BJ (cell line): ENCODE measurements around the gene SMYD1. TPM values are rescaled to one million over a fixed set of nuclear protein-coding genes. Genes with fewer than 3 reads are reported as not detected.

Source experiments
- CTCF ChIA-PET: fragments of 350-600 bp; formaldehyde crosslinking; extraction: SDS; loops from one replicate; lab custom pipeline; 2021; ENCODE audit warnings: antibody characterized with exemption, inconsistent platforms; lab: Yijun Ruan, JAX
- POLR2A ChIA-PET: fragments of 300-600 bp; sonication (Branson Sonifier 250); formaldehyde crosslinking; extraction: SDS; loops from one replicate; lab custom pipeline; 2021; ENCODE audit warnings: antibody characterized with exemption; lab: Charles Lee
- DNase-seq: peaks from one replicate; pipeline ENCODE4 v3.0.0-alpha.2; 2011; ENCODE audit warnings: low read depth
- H3K27me3 ChIP-seq: 2 replicates; pipeline ENCODE4 v1.6.0; 2011; ENCODE audit warnings: low read length; ENCODE audit not compliant: control insufficient read depth, insufficient read depth
- H3K36me3 ChIP-seq: 2 replicates; pipeline ENCODE4 v1.5.1; 2011; ENCODE audit warnings: low read length; ENCODE audit not compliant: control insufficient read depth, insufficient read depth
- H3K4me3 ChIP-seq: 2 replicates; pipeline ENCODE4 v1.5.1; 2011; ENCODE audit warnings: low read depth, mild to moderate bottlenecking, control low read depth, low read length
- CTCF ChIP-seq: IDR thresholded peaks from 2 replicates; pipeline ENCODE4 v1.5.1; 2011; ENCODE audit warnings: low read depth, mild to moderate bottlenecking, control low read depth, inconsistent platforms, low read length, moderate library complexity; ENCODE audit not compliant: insufficient read depth
- polyA plus RNA-seq: library from polyadenylated mRNA; depleted of rRNA; stranded (reverse); fragments of >200 nt; gene quantifications from 2 replicates; pipeline ENCODE4 v1.2.3, GENCODE V29; 2011

The SMYD1 gene
- polyA plus RNA-seq, 1 experiment = not detected

DNA sequence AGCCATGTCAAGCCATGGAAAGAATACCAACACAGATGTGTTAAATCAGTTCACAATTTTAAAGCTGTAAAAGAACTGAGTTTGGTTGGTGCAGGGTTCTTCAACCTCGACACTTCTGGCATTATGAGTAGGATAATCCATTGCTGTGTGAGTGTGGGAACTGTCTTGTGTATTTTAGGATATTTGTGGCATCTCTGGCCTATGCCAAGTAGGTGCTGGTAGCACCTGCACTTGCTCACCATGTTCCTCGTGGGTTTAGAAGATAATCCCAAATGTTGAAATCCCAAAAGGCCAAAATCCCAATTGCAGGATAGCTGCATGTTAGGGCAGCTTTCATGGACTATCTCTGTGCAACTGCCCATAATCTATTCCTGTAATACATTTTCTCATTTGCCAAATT lies 15.8 kb upstream of the SMYD1 start:
- Histone ChIP-seq H3K4me3 (no peak overlapping the region), H3K27me3 (no peaks in the 10 kb centered on the region), H3K36me3 (no peaks in the 10 kb centered on the region)
- no peak for DNase-seq
- ChIA-PET CTCF (no interaction called here), POLR2A (no interaction called here)
- no peak for TF ChIP-seq CTCF

- ChIA-PET POLR2A (no interaction called here), CTCF (interaction anchor here (2.7 kb wide), 1 partner anchor 107 kb away, joined by 16 read pairs; no protein-coding TSS in a partner anchor)
- no peaks in the 10 kb centered on the region for H3K27me3 ChIP-seq
- no peak overlapping the region for H3K4me3 ChIP-seq
- DNase-seq = peak; percentile 89
- TF ChIP-seq CTCF = no peak
- H3K36me3 ChIP-seq = no peaks in the 10 kb centered on the region
Measured at GRCh38 chr2:88053296-88053695, 14.3 kb upstream of the SMYD1 start.

DNA sequence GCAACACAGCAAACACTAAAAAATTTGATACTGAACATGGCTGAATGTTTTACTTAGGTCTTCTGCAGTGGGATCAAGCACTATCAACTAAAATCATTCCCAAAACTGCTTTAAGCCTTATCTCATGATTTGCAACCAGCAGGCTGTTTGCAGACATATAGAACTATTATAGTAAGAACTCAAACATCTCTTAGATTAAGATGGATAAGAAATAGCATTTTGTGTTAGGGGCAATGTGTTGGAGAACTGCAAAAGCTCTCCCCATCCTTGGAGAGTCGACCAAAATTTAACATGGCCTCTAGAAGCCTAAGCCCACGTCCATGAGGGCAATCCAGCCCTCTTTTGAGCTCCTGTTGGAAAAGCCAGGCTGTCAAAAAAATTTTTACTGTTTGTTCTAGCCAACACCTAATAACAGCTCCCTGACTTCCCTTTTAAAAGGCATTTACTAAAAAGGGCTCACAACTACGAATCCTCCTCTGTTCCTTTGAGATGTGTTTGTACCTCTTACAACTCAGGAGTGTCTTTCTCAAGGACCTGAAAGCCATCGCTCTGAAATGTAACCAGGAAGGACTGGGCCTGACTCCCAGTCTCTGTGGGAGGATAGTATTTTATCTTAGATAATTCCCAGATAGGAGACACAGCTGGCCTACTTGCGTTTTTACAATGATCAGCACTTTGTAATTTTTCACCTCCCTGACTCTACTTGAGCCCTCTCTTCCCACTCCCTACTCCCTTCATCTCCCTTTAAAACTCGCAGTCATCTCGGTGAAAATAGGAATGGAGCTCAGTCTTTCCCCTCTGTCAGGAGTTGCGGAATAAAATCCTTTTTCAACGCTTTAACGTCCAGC lies 13.5 kb upstream of the SMYD1 start:
- no peak for DNase-seq
- no peak for TF ChIP-seq CTCF
- no peaks in the 10 kb centered on the region for H3K36me3 ChIP-seq
- no peaks in the 10 kb centered on the region for H3K27me3 ChIP-seq
- ChIA-PET CTCF (interaction anchor here (2.7 kb wide), 1 partner anchor 106 kb away, joined by 16 read pairs; no protein-coding TSS in a partner anchor), POLR2A (interaction anchor here (0.7 kb wide), 1 partner anchor 34 kb away, joined by 3 read pairs; no protein-coding TSS in a partner anchor)
- H3K4me3 ChIP-seq = peak overlapping the region; percentile 63

- no peaks in the 10 kb centered on the region for H3K36me3 ChIP-seq
- DNase-seq = no peak
- TF ChIP-seq CTCF = no peak
- H3K27me3 ChIP-seq = no peaks in the 10 kb centered on the region
- peak overlapping the region; percentile 63 for H3K4me3 ChIP-seq
- CTCF ChIA-PET = interaction anchor here (2.7 kb wide), 1 partner anchor 105 kb away, joined by 16 read pairs; no protein-coding TSS in a partner anchor
- POLR2A ChIA-PET = interaction anchor here (0.7 kb wide), 1 partner anchor 35 kb away, joined by 3 read pairs; no protein-coding TSS in a partner anchor
Measured at GRCh38 chr2:88054782-88055370, 12.7 kb upstream of the SMYD1 start.
